Umbilical cord (tissue), 2 donors: ENCODE data around the gene SLC45A1. TPM values are rescaled to one million over a fixed set of nuclear protein-coding genes. Genes with fewer than 3 reads are reported as not detected.

Experiments
- DNase-seq: peaks from one replicate; pipeline ENCODE4 v3.0.0-alpha.2; 2015; ENCODE audit warnings: low spot score
- total RNA-seq: library from RNA; depleted of rRNA; stranded (reverse); fragments of >200 nt; gene quantifications from one replicate; pipeline ENCODE4 v1.2.3, GENCODE V29; 2014; ENCODE audit warnings: low replicate concordance; ENCODE audit not compliant: insufficient read depth

SLC45A1 gene
- total RNA-seq, 1 donor from 2014 or later: 1.2 TPM

DNA sequence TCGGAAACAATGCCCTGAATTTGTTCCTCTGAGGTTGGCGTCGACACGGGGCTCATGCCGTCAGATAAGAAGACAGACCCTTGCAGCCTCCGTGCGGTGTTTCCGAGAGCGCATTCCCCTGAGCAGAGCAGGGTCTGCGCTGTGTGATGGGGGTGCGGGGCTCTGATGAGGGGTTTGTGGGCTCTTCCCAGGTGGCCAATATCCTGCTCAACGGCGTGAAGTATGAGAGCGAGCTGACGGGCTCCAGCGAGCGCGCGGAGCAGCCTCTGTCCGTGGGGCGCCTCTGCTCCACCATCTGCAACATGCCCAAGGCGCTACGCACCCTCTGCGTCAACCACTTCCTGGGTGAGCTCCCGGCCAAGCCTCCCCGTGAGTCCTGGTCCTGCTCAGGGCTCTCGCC is 17.3 kb downstream of the SLC45A1 start:
- DNase-seq: no peak

DNA sequence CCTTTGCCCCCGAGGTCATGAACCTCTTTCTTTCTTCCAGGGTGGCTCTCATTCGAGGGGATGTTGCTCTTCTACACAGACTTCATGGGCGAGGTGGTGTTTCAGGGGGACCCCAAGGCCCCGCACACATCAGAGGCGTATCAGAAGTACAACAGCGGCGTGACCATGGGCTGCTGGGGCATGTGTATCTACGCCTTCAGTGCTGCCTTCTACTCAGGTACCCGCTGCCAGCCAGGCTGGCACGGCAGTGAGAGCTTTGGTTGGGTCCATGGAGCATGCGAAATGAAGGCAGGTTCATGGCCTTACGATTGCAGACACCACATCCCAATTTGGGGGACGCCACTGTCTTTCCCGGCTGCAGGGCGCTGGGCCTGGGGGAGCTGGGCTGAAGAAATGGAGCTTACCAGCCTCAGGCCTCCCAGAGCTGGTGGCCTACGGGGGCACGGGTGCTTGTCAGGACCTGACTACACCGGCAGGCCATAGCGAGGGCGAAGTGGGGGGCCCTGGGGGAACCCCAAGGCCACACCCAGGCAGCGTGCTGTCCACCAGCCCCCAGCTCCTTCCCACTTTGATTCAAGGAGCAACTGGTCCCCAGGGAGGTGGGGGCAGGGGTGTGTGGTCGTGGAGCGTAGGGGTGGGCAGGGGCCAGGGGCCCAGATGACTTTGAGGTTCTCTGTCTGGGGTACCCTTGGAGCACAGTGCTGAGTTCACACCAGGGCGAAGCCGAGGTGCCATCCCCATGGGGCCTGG is 20.0 kb downstream of the SLC45A1 start:
- no peak for DNase-seq

DNA sequence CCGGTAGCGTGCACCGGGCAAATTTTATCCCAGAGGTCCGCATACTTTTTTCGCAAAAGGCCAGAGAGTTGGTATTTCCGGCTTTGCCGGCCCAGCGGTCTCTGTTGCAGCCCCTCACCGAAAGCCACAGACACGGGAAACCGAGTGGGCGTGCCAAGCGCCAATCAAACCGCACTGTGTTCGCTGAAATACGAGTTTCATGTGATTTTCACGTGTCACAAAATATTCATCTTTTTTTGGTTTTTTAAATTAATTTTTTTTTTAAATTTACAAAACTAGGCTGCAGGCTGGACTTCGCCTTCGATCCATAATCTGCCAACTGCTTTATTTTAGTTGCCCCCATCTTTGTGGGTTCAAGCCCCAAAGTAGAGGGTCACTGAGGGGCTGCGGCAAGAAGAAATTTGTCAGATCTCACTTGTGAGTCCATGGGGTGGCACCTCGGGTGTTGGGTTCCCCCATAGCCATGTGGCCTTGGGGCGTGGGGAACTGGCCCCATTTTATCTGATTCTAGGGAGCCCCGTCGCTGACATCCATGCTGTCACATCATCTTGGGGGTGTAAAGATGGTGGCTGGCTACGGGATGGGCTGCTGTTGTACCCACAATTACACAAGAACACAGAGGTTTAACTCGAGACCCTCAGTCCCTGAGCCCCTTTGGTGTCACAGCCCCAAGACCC is 20.8 kb downstream of the SLC45A1 start:
- DNase-seq: no peak

DNA sequence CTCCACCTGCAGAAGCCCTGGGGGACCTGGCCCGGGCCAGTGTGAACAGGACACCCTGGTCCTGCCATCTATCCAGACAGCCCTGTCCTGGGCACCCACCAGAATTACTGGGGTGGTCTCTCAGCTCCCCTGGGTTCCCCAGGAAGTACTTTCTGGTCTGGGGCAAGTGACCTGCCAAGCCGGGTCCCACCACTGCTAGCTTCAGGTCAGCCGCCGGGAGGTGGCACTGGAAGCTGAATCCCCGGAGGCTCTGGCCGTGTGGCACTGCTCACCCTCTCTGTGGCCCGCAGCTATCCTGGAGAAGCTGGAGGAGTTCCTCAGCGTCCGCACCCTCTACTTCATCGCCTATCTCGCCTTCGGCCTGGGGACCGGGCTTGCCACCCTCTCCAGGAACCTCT is 21.3 kb downstream of the SLC45A1 start:
- DNase-seq: no peak

DNA sequence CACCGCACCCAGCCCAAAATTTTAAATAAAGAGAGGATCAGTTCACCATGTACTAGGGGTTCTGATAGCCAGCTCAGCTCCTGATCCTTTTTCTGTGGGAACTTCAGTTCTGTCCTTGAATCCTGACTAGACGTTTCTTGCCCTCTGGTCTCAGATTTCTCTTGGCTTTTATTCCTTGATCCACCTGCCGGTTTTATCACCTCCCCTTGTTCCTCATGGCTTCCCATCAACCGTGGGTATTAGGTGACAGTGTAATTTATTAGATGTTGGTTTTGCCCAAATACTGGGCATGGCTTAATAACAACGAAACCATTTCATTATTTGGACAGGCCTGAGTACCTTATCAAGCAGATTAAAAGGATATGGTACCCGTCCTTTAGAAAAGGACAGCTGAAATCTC is 22.5 kb downstream of the SLC45A1 start:
- no peak for DNase-seq

DNA sequence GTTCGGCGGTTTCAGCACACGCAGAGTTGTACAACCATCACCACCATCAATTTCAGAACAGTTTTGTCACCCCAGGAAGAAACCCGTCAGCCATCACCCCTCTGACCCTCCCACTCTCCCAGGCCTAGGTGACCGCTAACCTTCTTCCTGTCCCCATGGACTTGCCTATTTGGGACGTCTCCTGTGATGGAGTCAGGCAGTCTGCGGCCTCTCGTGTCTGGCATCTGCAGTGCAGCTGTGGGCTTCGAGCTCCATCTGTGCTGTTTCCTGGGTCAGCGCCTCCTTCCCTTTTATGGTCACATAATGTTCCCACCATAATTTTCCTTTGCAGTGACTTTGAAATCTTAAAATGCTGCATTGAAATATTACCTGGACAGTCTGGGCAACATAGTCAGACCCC is 24.4 kb downstream of the SLC45A1 start:
- no peak for DNase-seq

DNA sequence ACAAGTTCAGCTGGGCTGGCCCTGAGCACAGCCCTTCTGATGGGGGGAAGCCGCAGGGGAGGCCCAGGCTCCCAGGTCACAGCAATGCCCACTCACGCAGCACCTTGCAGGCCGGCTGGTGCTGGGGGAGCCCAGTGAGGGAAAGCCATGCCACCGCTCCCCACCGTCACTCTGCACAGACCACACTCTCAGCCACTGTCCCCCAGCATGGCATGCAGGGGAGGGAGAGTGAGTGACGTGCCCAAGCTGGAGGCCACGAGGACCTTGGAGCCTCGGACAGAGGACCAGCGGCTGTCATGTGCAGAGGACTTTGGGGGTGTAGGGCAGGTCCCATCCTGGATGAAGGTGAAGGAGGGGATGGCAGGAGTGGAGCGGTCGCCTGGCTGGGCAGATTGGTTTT is 25.1 kb downstream of the SLC45A1 start:
- DNase-seq: no peak

DNA sequence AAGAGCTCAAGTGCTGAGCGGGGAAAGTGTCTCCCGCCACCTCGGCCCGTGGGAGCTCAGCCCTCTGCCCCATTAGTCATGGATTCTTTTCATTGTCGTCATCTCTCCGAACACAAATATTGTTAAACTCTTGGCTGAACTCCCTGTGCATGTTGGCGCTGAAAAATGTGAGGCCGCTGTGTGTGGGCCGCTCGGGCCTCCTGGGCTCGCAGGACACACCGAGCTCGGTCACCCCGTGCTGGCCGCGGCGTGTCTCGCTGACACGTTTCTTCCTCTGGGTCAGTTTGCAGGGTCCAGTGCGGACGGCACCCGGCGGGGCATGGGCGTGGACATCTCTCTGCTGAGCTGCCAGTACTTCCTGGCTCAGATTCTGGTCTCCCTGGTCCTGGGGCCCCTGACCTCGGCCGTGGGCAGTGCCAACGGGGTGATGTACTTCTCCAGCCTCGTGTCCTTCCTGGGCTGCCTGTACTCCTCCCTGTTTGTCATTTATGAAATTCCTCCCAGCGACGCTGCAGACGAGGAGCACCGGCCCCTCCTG is 25.6 kb downstream of the SLC45A1 start:
- DNase-seq: peak; percentile 69

DNA sequence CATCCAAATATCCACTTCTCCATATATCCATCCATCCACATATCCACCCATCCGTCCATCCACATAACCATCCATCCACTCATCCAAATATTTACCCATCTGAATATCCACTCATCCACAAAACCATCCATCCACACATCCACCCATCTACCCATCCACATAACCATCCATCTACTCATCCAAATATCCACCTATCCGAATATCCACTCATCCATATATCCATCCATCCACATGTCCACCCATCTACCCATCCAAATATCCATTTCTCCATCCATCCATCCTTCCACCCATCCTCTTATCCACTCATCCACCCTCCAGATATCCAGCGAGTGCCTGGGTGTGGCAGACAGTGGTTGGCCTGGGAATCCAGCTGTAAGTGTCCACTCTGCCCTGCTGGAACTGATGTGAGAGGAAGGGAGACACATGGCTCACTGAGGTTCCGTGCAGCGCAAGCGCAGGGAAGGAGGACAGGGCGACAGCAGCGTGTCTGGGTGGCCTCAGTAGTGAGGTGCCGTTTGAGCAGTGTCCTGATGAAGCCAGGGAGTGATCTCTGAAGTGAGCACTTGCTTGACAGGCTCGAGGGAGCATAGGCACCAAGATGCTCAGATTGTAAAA is 27.1 kb downstream of the SLC45A1 start:
- DNase-seq: no peak

DNA sequence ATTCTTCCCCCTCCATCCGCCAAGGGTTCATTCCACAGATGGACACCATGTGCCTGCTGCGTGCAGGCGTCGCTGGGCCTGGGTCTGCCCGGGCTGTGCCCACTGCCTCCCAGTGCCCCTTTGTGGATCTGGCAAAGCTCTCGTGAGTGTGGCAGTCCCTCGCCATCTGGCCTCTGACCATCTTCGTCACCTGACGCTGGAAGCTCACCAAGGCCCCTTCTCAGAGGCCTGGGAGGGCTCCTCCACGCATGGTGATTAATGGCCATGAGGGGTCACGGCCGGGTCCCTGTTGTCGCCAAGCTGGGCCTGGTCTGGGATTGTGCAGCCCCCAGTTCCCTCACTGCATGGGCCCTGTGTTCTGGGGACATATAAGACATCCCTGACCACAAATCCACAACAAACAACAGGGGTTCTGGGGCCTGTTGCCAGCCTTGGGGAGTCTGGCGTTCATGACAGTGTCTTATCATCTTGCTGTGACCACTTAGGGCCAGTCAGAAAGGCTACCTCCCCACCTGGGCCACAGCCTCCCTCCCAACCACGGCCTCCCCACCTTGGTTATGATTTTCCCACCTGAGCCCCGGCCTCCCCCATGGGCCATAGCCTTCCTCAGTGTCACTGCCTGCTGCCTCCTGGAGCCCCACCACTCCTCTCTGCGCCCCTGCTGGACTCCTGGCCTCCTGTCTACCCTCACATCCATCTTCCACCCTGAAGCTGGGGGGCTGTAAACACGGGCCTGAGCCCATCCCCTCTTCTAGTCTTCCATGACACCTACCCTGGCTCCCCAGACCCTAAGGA is 27.9 kb downstream of the SLC45A1 start:
- DNase-seq: no peak

DNA sequence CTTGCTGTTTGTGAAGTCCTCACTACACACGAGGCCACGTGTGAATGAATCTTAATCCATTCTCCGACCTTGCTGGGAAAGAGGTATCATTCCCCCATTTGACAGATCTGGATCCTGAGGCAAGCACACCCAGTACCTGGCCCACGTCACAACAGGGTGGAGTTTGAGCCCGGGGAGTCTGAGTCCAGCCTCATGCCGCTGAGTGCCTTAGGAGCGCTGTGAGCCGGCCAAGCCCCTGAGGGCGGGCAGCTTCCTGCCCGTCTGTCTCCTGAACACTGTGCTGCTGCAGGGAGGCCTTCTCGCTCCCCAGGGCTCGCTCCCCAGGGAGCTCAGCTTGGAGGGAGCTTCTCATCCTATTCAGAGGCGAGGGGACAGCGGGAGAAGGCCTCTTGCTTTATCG is 29.7 kb downstream of the SLC45A1 start:
- DNase-seq: no peak

DNA sequence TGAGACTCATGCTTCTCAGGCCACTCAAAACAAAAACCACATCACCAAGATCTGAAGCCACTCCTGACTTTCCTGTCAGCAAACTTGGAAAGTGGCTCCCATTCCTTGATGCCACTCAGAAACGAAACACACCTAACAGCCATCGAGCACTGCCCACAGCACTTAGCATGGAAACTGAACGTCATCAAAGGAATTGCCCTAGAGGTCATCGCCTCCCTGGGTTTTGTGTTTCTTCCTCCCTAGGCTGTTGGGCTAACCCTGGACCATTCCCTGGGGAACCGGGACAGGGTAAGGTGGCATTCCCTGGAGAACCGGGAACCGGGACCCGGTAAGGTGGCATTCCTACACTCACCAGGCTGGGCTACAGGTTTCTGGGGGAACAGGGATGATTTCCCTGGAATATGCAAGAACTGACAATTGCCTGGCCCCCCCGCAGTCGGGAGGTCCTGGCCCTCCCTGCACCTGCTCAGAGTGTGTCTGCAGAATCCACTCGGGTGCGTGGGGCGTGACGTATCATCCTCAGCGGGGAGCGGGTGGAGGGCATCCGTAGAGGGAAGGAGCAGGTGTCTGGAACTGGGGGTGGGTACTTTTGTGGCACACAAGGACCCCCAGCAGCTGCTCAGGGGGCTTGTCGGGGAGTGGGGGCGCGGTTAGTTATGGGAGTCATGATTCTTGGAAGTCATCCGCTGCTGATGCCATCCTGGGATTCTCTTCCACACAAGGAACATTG is 30.3 kb downstream of the SLC45A1 start:
- DNase-seq: no peak

DNA sequence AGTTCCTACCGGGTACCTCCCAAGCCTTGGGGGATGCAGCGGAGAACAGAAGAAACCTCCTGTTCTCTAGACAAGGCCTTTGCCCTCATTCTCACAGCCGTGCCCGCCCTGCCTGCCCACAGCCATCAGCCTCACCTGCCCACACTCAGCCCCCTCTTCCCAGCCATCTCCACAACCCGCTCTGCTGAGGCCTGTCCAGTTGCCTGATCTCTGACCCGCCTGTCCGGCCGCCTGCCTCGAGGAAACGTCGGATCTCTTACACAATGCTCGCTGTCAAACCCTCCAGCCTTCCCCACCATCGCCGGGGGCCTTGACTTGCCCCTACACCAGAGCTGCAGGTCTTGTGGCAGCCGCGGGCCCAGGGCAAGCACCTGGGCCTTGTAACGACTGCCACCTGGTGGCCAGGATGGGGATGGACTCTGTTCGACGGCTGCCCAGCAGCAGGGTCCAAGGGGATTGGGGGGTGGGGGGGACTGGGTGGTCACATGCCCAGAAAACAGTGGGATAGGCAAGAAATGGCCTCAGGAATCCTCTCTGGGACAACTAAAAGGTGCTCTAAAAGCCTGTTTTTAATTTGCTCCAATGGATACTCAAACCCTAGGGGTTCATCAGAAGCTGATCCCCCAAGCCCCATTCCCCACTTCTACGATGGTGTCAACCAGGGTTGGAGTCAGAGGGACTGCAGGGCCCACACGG is 31.0 kb downstream of the SLC45A1 start:
- DNase-seq: peak; percentile 60

DNA sequence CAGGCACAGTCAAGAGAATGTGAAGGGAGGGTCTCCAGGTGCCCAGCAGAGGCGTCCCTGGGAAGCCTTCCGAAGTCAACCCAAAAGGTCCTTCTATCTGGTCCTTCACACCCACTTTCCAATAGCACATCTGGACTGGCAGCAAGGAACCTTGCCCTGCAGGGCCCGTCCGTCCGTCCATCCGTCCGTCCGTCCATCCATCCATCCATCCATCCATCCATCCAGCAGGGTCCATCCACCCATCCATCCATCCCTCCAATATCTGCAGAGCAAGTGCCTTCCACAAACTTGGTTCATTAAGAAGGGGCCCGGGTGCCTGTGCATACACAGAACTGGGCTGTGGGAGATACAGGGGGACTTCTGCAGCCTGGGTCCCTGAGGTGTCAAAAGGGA is 31.6 kb downstream of the SLC45A1 start:
- DNase-seq: no peak

DNA sequence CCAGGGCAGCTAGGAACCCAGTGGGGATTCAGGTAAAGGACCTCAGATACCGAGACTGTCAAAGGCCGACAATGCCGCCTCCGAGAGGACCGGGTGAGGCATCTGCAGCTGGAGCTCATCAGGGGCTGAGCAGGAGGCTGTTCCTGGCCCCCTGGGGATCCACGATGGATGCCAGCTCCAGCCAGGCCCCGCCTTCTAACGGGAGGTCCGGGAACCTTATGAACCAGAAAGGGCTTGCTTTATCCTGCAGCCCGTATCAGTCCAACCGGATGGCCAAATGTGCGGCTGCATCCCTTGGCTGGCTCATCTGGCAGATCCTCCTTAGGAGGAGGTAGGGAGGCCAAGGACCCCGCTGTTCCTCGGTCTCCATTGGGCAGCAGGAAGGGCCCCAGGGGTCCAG is 32.0 kb downstream of the SLC45A1 start:
- DNase-seq: no peak

DNA sequence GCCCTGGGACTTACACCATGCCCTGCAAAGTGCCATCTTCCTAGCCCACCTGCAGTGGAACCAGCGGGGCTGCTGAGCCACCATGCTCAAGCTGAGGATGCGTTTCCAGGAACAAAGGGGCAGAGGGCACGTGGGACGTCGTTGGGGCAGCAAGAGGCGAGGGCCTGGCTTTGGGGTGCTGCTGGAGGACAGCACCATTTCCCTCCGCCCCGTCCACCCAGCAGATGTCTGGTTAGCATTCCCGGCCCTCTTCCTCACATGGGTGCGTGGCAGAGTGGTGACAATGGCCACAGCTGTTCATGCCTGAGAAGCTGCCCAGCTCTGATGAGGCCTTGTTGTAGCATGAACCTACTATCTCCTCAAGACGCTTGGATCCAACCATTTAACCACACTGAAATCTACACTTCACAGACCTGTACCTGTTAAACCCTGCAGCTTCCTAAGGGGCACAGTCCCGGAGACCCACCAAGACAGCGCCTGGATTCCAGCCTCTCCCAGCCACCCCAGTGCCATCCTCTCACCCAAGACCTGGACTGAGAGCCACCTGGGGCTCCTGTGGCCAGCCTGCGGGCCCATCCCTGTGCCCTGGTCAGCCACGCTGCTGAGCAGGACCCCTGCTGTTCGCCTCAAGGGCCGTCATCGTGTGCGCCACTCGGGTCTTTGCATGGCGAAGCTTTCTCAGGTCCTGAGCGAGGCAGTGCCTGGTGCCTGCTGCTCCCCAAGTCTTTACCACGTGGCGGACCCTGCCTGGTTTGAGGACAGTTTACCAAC is 33.2 kb downstream of the SLC45A1 start:
- DNase-seq: no peak

DNA sequence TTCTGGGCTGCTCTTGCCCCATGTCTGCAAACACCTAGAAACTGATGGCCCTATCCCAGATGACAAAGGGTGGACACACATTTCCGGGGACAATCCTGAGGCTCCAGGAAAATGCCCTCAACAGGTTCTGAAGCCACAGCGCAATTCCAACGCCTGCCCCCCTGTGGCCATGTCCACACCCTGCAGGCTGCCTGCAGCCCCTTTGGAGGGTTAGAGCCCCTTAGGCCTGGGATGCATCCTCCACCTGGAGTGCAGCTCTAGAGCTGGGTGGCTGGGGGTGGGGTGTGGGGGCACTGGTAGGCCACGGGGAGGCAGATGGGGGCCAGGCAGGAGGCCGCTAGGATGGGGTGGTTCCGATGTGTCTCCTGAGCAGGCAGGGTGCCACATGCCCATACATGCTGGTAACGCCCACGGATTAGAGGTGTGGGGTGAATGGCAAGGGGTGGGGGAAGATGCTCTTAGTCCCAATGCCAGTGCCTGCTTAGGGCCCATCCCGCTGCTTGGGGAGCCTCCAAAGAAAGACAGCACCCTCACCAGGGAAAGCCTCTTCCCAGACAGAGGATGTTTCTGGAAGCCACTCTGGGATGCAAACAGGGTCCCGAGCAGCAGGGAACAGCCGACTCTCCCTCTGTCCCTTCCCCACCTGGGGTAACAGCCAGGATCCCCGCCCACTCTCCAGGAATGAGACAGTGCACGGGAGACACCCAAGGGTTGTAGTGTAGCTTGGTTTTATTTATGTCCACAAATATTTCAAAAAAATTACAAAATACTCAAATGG is 34.0 kb downstream of the SLC45A1 start:
- no peak for DNase-seq

DNA sequence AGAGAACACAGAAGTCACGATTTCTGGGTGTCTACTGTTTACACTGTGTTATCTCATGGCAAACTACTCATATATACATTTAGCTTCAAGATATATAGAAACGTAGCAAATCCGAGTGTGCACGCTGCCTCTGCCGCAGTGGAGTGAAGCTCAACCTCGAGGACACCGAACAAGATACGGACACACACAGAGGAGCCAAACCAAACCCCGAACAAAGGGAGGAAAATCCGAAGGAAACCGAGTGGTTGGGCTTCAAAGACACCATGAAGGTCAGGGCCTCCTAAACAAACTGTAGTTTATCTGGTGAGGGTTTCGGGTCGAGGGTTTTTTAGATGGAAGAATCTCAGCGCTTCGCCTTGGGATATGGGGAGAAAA is 34.5 kb downstream of the SLC45A1 start:
- DNase-seq: no peak
